Neural progenitor cell (in vitro differentiated cells): ENCODE data around the gene DPM1.
"Not testable (repeated sequence)": the region's sequence is repeated elsewhere in the genome, so short reads cannot be mapped to it uniquely, and the experiment has no call there.

ENCODE experiments used
- EZH2phosphoT487 ChIP-seq: fragments of 200-600 bp; sonication (generic); IDR thresholded peaks from 2 replicates; pipeline ENCODE4 v1.6.1; 2017; ENCODE audit warnings: antibody characterized with exemption
- TF ChIP-seq, protein P1 (sequence below): fragments of 200-600 bp; sonication (generic); IDR thresholded peaks from 2 replicates; pipeline ENCODE4 v1.5.1; 2017; ENCODE audit warnings: antibody characterized with exemption, mild to moderate bottlenecking

DNA sequence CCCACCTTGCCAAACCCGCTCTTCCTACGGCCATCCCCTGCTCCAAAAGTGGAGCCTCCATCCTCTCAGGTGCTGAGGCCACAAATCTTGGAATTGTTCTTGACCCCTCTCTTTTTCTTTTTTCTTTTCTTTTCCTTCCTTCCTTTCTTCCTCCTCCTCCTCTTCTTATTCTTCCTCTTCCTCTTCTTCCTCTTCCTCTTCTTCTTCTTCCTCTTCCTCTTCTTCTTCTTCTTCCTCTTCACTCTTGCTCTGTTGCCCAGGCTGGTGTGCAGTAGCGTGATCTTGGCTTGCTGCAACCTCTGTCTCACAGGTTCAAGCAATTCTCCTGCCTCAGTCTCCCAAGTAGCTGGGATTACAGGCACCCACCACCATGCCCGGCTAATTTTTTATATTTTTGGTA lies 20.2 kb upstream of the DPM1 start:
- TF ChIP-seq, protein P1, sequence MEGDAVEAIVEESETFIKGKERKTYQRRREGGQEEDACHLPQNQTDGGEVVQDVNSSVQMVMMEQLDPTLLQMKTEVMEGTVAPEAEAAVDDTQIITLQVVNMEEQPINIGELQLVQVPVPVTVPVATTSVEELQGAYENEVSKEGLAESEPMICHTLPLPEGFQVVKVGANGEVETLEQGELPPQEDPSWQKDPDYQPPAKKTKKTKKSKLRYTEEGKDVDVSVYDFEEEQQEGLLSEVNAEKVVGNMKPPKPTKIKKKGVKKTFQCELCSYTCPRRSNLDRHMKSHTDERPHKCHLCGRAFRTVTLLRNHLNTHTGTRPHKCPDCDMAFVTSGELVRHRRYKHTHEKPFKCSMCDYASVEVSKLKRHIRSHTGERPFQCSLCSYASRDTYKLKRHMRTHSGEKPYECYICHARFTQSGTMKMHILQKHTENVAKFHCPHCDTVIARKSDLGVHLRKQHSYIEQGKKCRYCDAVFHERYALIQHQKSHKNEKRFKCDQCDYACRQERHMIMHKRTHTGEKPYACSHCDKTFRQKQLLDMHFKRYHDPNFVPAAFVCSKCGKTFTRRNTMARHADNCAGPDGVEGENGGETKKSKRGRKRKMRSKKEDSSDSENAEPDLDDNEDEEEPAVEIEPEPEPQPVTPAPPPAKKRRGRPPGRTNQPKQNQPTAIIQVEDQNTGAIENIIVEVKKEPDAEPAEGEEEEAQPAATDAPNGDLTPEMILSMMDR, result not testable (repeated sequence)
- TF ChIP-seq EZH2phosphoT487, result not testable (repeated sequence)
